ENCODE data around the gene TTLL8.

TTLL8 gene

DNA sequence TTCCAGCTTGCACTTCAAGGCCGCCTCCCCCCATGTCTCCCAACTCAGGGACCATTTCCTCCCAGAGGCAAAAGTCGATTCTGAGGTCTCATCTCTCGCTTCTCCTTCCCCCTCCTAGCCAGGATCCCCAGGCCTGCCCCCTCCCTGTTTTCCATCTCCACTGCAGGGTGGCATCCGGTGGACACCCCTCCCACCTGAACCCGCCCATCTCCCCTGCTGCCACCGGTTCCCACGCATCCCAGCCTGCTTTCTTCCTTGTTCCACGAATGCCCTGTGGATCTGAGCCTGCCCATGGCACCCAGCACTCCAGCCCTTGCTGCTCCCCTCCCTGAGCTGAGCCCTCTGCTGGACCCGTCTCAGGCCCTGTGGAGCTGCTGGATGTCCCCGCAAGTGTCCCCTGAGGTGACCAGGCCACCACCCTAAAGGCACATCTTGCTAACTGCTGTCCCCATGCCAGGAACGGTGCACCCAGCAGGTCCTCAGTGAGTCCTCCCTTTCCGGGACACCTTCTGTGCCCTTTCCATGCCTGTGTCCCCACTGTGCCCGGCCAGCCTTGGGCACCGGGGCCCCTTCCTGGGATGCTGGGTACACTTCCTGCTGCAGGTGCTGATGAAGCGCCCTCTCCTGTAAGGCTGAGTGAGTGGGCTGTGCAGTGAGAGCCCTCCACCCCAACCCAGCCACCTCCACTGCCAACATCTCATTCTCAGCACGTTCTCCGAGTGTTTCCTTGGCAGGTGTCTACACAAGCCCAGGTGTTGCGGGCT is 46.5 kb downstream of the TTLL8 start (continued):
- TF ChIP-seq PRDM1 (tag by site-specific recombination; IDR thresholded peaks at IDR 0.05) (no peak), YY1 (tag by site-specific recombination; IDR thresholded peaks at IDR 0.05) (no peak)
- TF ChIP-seq, protein P1, sequence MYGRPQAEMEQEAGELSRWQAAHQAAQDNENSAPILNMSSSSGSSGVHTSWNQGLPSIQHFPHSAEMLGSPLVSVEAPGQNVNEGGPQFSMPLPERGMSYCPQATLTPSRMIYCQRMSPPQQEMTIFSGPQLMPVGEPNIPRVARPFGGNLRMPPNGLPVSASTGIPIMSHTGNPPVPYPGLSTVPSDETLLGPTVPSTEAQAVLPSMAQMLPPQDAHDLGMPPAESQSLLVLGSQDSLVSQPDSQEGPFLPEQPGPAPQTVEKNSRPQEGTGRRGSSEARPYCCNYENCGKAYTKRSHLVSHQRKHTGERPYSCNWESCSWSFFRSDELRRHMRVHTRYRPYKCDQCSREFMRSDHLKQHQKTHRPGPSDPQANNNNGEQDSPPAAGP (tag by site-specific recombination; IDR thresholded peaks at IDR 0.05), result peak; percentile 55; the same call in 1 of the 2 replicates
- TF ChIP-seq, protein P2, sequence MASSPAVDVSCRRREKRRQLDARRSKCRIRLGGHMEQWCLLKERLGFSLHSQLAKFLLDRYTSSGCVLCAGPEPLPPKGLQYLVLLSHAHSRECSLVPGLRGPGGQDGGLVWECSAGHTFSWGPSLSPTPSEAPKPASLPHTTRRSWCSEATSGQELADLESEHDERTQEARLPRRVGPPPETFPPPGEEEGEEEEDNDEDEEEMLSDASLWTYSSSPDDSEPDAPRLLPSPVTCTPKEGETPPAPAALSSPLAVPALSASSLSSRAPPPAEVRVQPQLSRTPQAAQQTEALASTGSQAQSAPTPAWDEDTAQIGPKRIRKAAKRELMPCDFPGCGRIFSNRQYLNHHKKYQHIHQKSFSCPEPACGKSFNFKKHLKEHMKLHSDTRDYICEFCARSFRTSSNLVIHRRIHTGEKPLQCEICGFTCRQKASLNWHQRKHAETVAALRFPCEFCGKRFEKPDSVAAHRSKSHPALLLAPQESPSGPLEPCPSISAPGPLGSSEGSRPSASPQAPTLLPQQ (tag by site-specific recombination; IDR thresholded peaks at IDR 0.05), result no peak
- TF ChIP-seq, protein P3, sequence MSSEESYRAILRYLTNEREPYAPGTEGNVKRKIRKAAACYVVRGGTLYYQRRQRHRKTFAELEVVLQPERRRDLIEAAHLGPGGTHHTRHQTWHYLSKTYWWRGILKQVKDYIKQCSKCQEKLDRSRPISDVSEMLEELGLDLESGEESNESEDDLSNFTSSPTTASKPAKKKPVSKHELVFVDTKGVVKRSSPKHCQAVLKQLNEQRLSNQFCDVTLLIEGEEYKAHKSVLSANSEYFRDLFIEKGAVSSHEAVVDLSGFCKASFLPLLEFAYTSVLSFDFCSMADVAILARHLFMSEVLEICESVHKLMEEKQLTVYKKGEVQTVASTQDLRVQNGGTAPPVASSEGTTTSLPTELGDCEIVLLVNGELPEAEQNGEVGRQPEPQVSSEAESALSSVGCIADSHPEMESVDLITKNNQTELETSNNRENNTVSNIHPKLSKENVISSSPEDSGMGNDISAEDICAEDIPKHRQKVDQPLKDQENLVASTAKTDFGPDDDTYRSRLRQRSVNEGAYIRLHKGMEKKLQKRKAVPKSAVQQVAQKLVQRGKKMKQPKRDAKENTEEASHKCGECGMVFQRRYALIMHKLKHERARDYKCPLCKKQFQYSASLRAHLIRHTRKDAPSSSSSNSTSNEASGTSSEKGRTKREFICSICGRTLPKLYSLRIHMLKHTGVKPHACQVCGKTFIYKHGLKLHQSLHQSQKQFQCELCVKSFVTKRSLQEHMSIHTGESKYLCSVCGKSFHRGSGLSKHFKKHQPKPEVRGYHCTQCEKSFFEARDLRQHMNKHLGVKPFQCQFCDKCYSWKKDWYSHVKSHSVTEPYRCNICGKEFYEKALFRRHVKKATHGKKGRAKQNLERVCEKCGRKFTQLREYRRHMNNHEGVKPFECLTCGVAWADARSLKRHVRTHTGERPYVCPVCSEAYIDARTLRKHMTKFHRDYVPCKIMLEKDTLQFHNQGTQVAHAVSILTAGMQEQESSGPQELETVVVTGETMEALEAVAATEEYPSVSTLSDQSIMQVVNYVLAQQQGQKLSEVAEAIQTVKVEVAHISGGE (tag by site-specific recombination; conservative IDR thresholded peaks at IDR 0.05; ENCODE audit: low read depth), result no peak

DNA sequence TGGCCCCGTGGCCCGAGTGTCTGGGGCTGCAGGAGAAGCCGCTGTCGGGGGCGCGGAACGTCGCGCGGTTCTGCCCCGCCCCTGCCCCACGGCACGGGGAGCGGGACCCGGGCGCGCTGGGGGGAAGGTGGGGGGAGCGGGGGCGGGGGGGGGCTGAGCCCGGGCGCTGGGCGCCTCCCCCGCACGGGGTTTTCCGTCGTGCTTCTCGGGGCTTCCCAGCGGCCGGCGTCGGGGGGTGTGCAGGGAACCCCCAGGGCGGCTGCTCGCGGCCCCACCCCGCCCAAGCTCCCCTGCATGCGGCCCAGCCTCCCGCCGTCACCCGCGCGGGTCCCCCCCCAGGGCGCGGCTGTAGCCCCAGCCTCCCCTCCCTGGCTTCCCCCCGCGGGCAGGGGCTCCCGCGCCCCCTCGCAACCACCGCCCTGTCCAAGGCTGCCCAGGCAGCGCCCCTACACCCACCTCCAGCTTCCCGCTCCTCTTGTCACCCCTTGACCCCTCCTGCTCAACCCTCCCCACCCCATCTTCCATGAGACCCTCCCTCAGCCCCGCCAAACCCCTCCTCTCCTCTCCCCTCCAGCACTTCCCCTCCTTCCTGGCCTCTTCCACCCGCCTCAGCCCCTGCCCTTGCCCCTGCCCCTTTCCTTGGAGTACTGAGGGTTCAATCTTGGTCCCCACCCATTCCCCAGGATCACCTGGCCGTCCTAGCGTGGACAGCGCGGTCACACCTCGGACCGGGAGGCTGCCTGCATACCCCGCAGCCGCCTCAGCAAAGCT is 47.2 kb downstream of the TTLL8 start:
- ChIA-PET CTCF (no interaction called here), POLR2A (no interaction called here)
- Histone ChIP-seq H3K4me1 (ENCODE audit: control insufficient read depth, insufficient read depth, low read length) (peaks cover 4% of the 10 kb centered on the region), H3K27ac (ENCODE audit: extremely low read depth, low read depth, low read length) (no peak overlapping the region), H3K4me3 (ENCODE audit: low read depth, low read length) (no peak overlapping the region), H3K9me3 (ENCODE audit: control insufficient read depth, insufficient read depth, low read depth, low read length) (no peaks in the 10 kb centered on the region), H3K36me3 (ENCODE audit: control insufficient read depth in 2 of 2, insufficient read depth in 1 of 2, low read length in 2 of 2) (no peaks in the 10 kb centered on the region)
- TF ChIP-seq ZNF114 (tag by site-specific recombination; IDR thresholded peaks at IDR 0.05) (no peak), MYNN (tag by site-specific recombination; IDR thresholded peaks at IDR 0.05; ENCODE audit: borderline replicate concordance) (no peak), ZNF548 (tag by site-specific recombination; IDR thresholded peaks at IDR 0.05) (no peak), OSR2 (tag by site-specific recombination; IDR thresholded peaks at IDR 0.05) (no peak), ZNF341 (tag by site-specific recombination; IDR thresholded peaks at IDR 0.05; ENCODE audit: low read depth) (no peak), ZNF571 (tag by site-specific recombination; IDR thresholded peaks at IDR 0.05) (no peak), ZNF555 (tag by site-specific recombination; conservative IDR thresholded peaks at IDR 0.05) (no peak), ZFHX2 (tag by site-specific recombination; conservative IDR thresholded peaks at IDR 0.05) (no peak), ZNF138 (tag by site-specific recombination; IDR thresholded peaks at IDR 0.05; ENCODE audit: borderline replicate concordance) (no peak), ZNF629 (tag by site-specific recombination; IDR thresholded peaks at IDR 0.05) (no peak), SP3 (tag by site-specific recombination; IDR thresholded peaks at IDR 0.05) (no peak)
- TF ChIP-seq, protein P2 (tag by site-specific recombination; IDR thresholded peaks at IDR 0.05), result no peak
- TF ChIP-seq, protein P1 (tag by site-specific recombination; IDR thresholded peaks at IDR 0.05), result no peak
- TF ChIP-seq, protein P4, sequence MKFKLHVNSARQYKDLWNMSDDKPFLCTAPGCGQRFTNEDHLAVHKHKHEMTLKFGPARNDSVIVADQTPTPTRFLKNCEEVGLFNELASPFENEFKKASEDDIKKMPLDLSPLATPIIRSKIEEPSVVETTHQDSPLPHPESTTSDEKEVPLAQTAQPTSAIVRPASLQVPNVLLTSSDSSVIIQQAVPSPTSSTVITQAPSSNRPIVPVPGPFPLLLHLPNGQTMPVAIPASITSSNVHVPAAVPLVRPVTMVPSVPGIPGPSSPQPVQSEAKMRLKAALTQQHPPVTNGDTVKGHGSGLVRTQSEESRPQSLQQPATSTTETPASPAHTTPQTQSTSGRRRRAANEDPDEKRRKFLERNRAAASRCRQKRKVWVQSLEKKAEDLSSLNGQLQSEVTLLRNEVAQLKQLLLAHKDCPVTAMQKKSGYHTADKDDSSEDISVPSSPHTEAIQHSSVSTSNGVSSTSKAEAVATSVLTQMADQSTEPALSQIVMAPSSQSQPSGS (tag by site-specific recombination; IDR thresholded peaks at IDR 0.05; ENCODE audit: low read depth), result no peak
- TF ChIP-seq, protein P5, sequence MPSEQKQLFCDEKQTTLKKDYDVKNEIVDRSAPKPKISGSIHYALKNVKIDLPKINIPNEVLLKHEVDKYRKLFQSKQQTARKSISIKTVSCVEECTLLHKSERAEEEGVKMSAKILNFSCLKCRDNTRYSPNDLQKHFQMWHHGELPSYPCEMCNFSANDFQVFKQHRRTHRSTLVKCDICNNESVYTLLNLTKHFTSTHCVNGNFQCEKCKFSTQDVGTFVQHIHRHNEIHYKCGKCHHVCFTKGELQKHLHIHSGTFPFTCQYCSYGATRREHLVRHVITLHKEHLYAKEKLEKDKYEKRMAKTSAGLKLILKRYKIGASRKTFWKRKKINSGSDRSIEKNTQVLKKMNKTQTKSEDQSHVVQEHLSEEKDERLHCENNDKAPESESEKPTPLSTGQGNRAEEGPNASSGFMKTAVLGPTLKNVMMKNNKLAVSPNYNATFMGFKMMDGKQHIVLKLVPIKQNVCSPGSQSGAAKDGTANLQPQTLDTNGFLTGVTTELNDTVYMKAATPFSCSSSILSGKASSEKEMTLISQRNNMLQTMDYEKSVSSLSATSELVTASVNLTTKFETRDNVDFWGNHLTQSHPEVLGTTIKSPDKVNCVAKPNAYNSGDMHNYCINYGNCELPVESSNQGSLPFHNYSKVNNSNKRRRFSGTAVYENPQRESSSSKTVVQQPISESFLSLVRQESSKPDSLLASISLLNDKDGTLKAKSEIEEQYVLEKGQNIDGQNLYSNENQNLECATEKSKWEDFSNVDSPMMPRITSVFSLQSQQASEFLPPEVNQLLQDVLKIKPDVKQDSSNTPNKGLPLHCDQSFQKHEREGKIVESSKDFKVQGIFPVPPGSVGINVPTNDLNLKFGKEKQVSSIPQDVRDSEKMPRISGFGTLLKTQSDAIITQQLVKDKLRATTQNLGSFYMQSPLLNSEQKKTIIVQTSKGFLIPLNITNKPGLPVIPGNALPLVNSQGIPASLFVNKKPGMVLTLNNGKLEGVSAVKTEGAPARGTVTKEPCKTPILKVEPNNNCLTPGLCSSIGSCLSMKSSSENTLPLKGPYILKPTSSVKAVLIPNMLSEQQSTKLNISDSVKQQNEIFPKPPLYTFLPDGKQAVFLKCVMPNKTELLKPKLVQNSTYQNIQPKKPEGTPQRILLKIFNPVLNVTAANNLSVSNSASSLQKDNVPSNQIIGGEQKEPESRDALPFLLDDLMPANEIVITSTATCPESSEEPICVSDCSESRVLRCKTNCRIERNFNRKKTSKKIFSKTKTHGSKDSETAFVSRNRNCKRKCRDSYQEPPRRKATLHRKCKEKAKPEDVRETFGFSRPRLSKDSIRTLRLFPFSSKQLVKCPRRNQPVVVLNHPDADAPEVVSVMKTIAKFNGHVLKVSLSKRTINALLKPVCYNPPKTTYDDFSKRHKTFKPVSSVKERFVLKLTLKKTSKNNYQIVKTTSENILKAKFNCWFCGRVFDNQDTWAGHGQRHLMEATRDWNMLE (tag by site-specific recombination; conservative IDR thresholded peaks at IDR 0.05; ENCODE audit: low read depth), result no peak

Data from HEK293 (cell line).